Endometrial microvascular endothelial cells (primary cell): ENCODE results near the gene PTPRJ. TPM values are rescaled to one million over a fixed set of nuclear protein-coding genes. Genes with fewer than 3 reads are reported as not detected.
"Not testable (repeated sequence)": the region's sequence is repeated elsewhere in the genome, so short reads cannot be mapped to it uniquely, and the experiment has no call there.

Source experiments
- in situ Hi-C: cut with HindIII; loops from 2 replicates; pipeline ENCODE4 v1.10.0; 2017; ENCODE audit warnings: low sequenced_read_pairs, low pct_unique_long_range_greater_than_20kb; ENCODE audit errors: inconsistent ontology term
- total RNA-seq: library from RNA; depleted of rRNA; stranded (reverse); fragments of >200 nt; gene quantifications from one replicate; pipeline ENCODE4 v1.2.3, GENCODE V29; 2015; ENCODE audit errors: inconsistent ontology term

The PTPRJ gene
- total RNA-seq = 10.8 TPM

GRCh38 chr11:47980088-47980906 lies at the start of gene PTPRJ:
PTPRJ (plus strand) TSS chr11:47980559; CDS start chr11:47980913, 354 bp downstream.
- in situ Hi-C loops = no loop called here

- in situ Hi-C loops = no loop called here
Observed at GRCh38 chr11:47932544-47932943, 47.8 kb upstream of the PTPRJ start.

GRCh38 chr11:47933797-47934196 lies 46.6 kb upstream of the PTPRJ start:
- in situ Hi-C loops = not testable (repeated sequence)

GRCh38 chr11:47938791-47939560 lies 41.4 kb upstream of the PTPRJ start:
- in situ Hi-C loops = no loop called here

GRCh38 chr11:47940904-47941649 lies 39.3 kb upstream of the PTPRJ start:
- in situ Hi-C loops = no loop called here

- in situ Hi-C loops = no loop called here
Observed at GRCh38 chr11:47941907-47942558, 38.3 kb upstream of the PTPRJ start.

- in situ Hi-C loops = no loop called here
Observed at GRCh38 chr11:47943721-47944586, 36.4 kb upstream of the PTPRJ start.

GRCh38 chr11:47944632-47945031 lies 35.7 kb upstream of the PTPRJ start:
- in situ Hi-C loops = no loop called here

GRCh38 chr11:47946682-47947559 lies 33.4 kb upstream of the PTPRJ start:
- in situ Hi-C loops = no loop called here

- in situ Hi-C loops = no loop called here
Observed at GRCh38 chr11:47948137-47948536, 32.2 kb upstream of the PTPRJ start.

GRCh38 chr11:47949001-47949675 lies 31.2 kb upstream of the PTPRJ start:
- in situ Hi-C loops = not testable (repeated sequence)

GRCh38 chr11:47950396-47950795 lies 30.0 kb upstream of the PTPRJ start:
- in situ Hi-C loops = no loop called here

- in situ Hi-C loops = not testable (repeated sequence)
Observed at GRCh38 chr11:47951504-47951903, 28.9 kb upstream of the PTPRJ start.

- in situ Hi-C loops = no loop called here
Observed at GRCh38 chr11:47955061-47955755, 25.2 kb upstream of the PTPRJ start.

- in situ Hi-C loops = no loop called here
Observed at GRCh38 chr11:47960015-47960414, 20.3 kb upstream of the PTPRJ start.

GRCh38 chr11:47961383-47961782 lies 19.0 kb upstream of the PTPRJ start:
- in situ Hi-C loops = no loop called here
